HL-60 (cell line): Measurements from ENCODE around the gene IP6K2.
A peak's percentile ranks its signal among the peaks of the same experiment; 100 is the strongest.

Experiments
- DNase-seq, 2 experiments: peaks; one replicate each; pipeline ENCODE4 v3.0.0-alpha.2; 2010 to 2020; ENCODE audit warnings: low read depth in 1 of 2, low spot score in 1 of 2
- H3K27ac ChIP-seq: fragments of 250-450 bp; sonication (Bioruptor Pico); replicated peaks from 2 replicates; pipeline ENCODE4 v1.5.1; 2020; ENCODE audit warnings: mild to moderate bottlenecking, moderate library complexity
- H3K27me3 ChIP-seq: fragments of 250-450 bp; sonication (Bioruptor Pico); 2 replicates; pipeline ENCODE4 v1.5.1; 2021; ENCODE audit warnings: mild to moderate bottlenecking, moderate library complexity; ENCODE audit not compliant: insufficient read depth, poor library complexity, severe bottlenecking
- H3K4me3 ChIP-seq: replicated peaks from 2 replicates; pipeline ENCODE4 v1.5.1; 2011; ENCODE audit warnings: mild to moderate bottlenecking, control low read depth, low read length; ENCODE audit not compliant: insufficient read depth
- GABPA ChIP-seq: IDR thresholded peaks from 2 replicates; pipeline ENCODE4 v1.6.1; 2012; ENCODE audit warnings: low read depth
- POLR2AphosphoS5 ChIP-seq: IDR thresholded peaks from 2 replicates; pipeline ENCODE4 v1.6.1; 2012; ENCODE audit warnings: low read depth
- SPI1 ChIP-seq: IDR thresholded peaks from 2 replicates; pipeline ENCODE4 v1.6.1; 2012; ENCODE audit warnings: low read depth, mild to moderate bottlenecking, borderline replicate concordance
- TF ChIP-seq, protein P1 (sequence below): IDR thresholded peaks from 2 replicates; pipeline ENCODE4 v1.6.1; 2012; ENCODE audit warnings: low read depth; ENCODE audit not compliant: insufficient replicate concordance
- TF ChIP-seq, protein P2 (sequence below): IDR thresholded peaks from one replicate; pipeline ENCODE4 v1.5.1; 2011; ENCODE audit warnings: low read length, control low read depth, inconsistent platforms; ENCODE audit not compliant: insufficient read depth

Gene IP6K2

DNA sequence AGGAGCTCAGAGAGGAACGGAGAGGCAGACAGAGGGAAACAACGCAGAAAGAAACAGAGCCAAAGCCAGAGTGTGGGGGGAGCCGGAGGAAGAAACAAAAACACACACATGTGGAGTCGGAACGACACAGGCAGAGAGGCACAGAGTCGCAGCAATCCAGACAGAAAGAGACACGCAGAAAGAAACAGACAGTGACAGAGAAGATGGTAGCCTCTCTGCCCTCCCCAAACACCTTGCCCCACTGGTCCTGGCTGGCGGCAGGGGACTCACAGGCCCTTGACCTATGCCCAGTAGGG lies 33.0 kb downstream of the IP6K2 start:
- H3K4me3 ChIP-seq = peak overlapping the region; percentile 94; the same call in 1 of the 2 replicates
- DNase-seq = no peak
- no peaks in the 10 kb centered on the region for H3K27me3 ChIP-seq
- no peak overlapping the region for H3K27ac ChIP-seq
- TF ChIP-seq POLR2AphosphoS5 = no peak
- no peak for TF ChIP-seq GABPA
- no peak for TF ChIP-seq SPI1
- TF ChIP-seq, protein P1, sequence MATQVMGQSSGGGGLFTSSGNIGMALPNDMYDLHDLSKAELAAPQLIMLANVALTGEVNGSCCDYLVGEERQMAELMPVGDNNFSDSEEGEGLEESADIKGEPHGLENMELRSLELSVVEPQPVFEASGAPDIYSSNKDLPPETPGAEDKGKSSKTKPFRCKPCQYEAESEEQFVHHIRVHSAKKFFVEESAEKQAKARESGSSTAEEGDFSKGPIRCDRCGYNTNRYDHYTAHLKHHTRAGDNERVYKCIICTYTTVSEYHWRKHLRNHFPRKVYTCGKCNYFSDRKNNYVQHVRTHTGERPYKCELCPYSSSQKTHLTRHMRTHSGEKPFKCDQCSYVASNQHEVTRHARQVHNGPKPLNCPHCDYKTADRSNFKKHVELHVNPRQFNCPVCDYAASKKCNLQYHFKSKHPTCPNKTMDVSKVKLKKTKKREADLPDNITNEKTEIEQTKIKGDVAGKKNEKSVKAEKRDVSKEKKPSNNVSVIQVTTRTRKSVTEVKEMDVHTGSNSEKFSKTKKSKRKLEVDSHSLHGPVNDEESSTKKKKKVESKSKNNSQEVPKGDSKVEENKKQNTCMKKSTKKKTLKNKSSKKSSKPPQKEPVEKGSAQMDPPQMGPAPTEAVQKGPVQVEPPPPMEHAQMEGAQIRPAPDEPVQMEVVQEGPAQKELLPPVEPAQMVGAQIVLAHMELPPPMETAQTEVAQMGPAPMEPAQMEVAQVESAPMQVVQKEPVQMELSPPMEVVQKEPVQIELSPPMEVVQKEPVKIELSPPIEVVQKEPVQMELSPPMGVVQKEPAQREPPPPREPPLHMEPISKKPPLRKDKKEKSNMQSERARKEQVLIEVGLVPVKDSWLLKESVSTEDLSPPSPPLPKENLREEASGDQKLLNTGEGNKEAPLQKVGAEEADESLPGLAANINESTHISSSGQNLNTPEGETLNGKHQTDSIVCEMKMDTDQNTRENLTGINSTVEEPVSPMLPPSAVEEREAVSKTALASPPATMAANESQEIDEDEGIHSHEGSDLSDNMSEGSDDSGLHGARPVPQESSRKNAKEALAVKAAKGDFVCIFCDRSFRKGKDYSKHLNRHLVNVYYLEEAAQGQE = no peak

DNA sequence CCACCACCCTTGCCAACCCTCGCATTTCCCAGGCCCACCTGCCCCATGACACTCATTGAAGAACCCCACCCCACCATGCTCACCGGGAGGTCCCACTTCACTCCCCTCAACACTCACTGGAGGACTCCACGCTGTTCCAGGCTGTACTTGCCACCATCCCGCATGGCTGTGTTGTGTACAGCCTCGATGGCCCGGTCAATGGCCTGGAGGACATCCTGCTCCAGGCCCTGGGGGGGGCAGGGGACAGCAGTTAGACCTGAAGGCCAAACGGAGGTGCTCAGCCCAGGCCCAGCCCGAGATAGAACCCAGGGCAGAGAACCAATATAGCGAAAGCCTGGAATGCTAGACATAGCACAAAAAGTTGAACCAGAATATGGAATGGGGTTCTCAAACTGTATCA lies 34.2 kb downstream of the IP6K2 start:
- H3K27me3 ChIP-seq = no peaks in the 10 kb centered on the region
- TF ChIP-seq GABPA = no peak
- H3K27ac ChIP-seq = no peak overlapping the region
- H3K4me3 ChIP-seq = no peak overlapping the region
- DNase-seq = no peak

DNA sequence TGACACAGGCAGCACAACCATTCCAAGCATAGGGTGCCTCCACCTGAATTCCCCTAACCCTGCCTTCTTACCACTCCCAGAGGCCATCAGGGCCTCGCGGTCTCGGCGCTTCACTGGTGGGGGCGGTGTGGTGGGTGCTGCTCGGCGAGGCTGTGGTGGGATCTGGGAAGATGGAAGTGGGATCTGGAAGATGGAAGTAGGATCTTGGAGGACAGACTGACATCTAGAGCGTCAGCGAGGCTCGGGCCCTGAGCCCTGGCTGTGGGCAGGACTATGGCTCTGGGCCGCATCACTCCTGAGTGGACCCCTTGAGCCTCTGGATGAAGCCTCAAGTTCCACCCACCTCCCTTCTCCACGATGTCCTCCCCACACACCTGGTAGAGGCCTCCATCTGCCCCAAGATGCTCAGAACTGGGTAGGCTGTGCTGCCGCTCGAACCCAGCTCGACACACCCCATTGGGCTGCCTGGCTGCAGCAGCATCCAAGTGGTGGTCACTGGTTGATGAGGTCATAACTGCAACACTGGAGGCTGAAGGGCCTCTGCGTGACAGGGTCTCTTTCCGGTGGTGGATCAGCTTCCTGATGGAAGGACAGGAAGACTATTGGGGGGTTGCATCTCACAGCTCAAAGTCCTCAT lies 34.9 kb downstream of the IP6K2 start:
- TF ChIP-seq, protein P1 = no peak
- TF ChIP-seq SPI1 = no peak
- TF ChIP-seq POLR2AphosphoS5 = no peak
- TF ChIP-seq, protein P2, sequence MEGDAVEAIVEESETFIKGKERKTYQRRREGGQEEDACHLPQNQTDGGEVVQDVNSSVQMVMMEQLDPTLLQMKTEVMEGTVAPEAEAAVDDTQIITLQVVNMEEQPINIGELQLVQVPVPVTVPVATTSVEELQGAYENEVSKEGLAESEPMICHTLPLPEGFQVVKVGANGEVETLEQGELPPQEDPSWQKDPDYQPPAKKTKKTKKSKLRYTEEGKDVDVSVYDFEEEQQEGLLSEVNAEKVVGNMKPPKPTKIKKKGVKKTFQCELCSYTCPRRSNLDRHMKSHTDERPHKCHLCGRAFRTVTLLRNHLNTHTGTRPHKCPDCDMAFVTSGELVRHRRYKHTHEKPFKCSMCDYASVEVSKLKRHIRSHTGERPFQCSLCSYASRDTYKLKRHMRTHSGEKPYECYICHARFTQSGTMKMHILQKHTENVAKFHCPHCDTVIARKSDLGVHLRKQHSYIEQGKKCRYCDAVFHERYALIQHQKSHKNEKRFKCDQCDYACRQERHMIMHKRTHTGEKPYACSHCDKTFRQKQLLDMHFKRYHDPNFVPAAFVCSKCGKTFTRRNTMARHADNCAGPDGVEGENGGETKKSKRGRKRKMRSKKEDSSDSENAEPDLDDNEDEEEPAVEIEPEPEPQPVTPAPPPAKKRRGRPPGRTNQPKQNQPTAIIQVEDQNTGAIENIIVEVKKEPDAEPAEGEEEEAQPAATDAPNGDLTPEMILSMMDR = no peak
- TF ChIP-seq GABPA = no peak
- no peak for DNase-seq
- Histone ChIP-seq H3K4me3 (no peak overlapping the region), H3K27ac (no peak overlapping the region), H3K27me3 (no peaks in the 10 kb centered on the region)

DNA sequence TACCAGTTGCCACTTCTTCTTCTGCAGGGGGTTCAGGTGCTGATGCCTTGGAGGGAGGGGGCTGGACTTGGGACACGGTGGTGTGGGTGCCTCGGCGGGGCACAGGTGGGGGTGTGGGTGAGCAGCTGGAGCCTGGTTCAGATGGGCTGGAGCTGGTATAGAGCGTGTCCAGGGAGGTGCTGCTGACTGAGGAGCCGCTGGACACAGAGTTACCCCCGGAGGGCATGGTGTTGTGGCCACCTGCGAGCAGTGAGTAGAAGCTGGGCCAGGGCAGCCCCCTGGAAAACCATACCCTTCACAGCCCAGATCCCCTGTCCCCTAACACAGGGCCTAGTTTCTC lies 35.5 kb downstream of the IP6K2 start:
- Histone ChIP-seq H3K4me3 (no peak overlapping the region), H3K27ac (no peak overlapping the region), H3K27me3 (no peaks in the 10 kb centered on the region)
- TF ChIP-seq, protein P1 = no peak
- TF ChIP-seq POLR2AphosphoS5 (no peak), GABPA (no peak), SPI1 (no peak)
- TF ChIP-seq, protein P2 = no peak
- DNase-seq = no peak
